Measurements from ENCODE around the gene ANKRD53. TPM values are rescaled to one million over a fixed set of nuclear protein-coding genes. Genes with fewer than 3 reads are reported as not detected.

The ANKRD53 gene
- polyA plus RNA-seq, 5 donors = 1.6 to 4.3 (median 2.5) TPM

DNA sequence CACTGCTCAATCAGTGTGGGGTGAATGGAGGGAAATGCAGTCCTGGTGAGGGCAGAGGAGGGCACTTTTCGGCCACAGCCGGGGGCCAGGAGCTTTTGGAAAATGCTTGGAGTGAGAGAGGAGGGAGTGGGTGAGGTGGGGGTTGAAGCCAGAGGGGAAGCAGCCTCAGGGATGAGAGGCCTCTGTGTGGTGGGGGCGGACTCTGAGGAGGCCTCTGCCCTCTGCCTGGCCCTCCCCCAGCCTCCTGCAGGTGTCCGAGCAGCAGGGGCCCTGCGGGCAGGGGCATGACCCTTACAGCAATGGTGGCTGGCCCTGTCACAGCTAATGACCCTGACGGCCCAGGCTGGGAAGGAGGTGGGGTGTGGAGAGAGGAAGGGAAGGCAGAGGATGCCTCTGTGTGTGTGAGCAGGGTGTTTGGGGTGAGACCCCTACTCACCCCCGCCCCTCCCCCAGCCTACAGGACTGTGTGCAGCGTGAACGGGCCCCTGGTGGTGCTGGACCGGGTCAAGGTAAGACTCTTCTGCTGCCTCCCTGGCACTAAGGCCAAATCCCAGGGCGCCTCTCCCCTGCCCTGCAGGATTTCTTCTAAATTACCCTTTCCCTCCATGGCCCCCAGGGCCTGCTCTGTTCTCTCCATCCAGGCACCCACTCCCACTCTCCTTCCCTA lies 35.1 kb upstream of the ANKRD53 start:
- DNase-seq = no peak

DNA sequence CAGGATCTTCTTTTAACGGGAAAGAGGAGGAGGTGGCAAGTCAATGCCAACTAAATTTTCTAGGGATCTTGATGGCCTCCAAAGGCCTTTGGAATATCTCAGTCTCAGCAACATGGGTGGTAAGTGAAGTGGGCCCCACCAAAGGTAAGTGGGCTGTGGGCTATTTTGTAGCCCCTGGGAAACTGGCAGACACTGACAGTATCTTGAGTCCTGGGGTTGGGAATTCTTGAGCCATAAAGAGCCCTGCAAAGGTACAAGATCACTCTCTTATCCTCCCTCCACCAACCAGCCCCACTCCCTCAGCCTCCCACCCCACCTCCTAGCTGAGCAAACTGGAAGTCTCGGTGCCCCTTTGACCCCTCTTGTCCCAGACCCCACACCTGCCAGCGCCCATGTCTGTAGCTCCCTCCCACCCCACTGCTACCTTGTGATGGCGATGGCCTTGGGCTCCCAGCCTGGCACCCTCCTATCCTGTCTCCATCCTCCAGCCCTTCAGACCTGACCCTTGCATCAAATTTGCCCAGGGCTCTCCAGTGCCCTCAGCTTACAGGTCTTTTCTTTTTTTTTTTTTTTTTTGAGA lies 34.2 kb upstream of the ANKRD53 start:
- no peak for DNase-seq

DNA sequence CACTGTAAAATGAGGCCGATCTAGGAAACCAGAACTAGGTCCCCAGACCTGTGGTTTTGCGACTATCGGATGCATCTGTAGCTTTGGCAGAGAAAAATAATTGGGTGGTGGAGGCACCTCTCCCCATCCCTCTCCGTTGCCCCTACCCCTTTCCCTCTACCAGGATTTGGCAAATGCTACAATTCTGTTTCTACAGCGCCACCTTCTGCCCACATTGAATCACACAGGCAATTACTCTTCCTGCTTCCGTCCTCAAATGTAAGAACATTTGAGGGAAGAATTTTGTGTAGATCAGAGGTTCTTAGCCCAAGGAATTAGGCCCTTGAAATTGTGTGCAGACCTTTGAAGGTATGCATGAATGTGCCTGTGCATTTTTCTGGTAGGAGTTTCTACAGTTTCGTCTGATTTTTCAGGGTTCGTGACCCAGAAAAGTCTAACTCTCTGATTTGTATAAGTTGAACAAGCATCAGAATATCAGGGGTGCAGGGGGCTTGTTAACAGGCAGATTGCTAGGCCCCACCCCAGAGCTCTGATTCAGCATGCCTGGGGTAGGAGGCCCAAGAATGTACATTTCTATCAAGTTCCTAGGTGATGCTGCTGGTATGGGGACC lies 31.5 kb upstream of the ANKRD53 start:
- DNase-seq = peak; percentile 30 to 57

DNA sequence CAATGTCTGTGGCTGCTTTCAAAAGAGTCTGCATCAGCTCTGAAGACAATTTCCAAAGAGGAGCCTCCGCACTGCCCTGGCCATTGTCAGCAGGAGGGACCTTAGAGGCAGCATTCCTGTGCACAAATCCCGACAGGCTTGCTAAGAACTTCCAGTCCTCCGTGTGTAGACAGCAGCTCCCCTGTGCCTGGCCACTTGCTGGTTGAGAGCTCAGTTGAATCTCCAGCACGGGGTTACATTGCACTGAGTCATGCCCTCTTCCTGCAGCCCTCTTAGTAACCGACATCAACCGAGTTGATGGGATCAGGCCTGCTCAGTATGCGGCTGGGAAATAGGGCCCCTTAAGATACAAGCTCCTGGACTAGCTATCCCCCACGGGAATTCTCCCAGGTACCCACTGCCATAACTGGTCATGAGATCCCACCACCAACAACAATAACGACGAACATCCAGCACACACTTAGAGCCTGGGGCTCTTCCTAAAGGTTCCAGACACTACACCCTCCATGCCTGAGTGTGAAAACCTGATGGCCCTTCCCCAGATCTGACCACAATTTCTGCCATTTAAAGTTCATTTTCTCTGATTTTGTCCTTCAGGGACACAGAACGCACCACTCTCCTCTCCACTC lies 30.8 kb upstream of the ANKRD53 start:
- DNase-seq = no peak

DNA sequence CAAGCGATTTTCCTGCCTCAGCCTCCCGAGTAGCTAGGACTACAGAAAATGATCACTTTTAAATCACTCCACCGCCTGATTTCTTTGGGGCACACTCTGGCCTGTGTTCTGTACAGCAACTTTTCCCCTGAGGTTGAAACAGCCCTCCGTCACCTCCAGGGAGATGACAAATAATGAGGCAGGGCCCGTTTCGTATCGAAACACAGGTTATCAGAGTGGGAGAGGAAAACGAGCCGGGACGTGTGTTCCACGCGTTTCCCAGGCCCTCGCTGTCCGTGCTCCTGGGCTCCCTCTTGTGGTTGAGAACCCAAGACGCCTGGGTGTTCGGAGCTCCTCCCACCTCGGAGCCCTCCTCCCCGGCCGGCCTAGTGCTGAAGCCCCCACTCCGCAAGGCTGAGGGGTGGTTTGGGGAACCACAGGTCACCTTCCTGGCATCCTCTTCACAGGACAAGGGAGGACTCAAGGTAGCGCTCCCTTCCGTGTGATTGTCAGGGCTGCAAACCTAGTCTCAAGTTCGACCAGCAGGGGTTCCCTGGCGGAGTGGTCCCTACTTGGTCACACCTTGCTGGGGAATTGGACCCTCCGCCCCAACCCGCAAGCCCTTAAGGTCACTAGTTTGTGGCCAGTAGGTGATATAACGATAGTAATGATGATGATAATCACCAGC lies 30.0 kb upstream of the ANKRD53 start:
- peak; percentile 62 to 74 for DNase-seq

DNA sequence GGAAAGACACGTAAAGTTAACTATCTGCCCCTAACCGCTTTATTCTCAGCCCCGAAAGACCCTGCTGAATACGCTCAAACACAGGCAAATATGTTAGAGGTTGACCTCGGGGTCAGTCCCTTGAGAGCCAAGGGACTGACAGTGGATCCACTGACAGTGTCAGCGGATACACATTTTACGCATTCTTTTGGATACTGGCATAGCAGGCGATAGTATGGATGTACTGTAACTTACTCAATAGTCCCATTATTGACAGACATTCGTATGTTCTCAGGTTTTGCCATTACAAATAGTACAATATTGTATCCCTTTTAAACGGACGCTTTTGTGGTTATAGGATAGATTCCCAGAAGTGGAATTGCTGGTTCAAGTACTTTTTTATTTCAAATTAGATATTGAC lies 29.3 kb upstream of the ANKRD53 start:
- no peak for DNase-seq

DNA sequence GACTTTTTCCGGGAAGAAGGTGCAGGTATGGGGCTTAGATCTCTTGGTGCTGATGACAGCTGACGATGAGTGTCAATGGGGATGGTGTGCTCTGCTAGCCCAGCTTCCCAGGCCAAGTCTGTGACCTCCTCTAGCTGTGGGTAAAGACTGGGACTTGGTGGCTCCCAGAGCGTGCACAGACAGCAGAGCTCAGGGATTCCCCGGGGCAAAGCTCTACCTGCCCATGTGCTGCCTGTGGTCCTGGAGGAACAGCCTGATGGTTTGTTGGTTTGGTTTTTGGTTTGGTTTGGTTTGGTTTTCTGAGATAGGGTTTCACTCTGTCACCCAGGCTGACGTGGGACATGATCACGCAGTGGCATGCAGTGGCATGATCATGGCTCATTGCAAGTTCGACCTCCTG lies 23.5 kb upstream of the ANKRD53 start:
- no peak for DNase-seq

DNA sequence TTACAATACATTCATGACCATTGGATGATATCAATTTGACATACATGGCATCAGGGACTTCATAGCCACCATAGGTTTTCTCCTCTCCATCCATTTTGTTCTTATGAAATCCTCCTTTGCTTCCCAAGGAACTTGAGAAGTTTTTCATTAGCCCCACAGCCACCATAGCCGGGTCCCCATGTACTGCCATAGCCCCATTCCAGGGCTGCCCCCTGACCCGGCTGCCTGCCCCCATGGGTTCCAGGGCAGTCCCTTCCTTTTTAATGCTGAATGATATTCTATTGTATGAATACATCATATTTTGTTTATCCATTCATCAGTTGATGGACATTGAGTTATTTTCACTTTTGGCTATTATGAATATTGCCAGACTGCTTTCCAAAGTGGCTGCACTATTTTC lies 22.3 kb upstream of the ANKRD53 start:
- no peak for DNase-seq

DNA sequence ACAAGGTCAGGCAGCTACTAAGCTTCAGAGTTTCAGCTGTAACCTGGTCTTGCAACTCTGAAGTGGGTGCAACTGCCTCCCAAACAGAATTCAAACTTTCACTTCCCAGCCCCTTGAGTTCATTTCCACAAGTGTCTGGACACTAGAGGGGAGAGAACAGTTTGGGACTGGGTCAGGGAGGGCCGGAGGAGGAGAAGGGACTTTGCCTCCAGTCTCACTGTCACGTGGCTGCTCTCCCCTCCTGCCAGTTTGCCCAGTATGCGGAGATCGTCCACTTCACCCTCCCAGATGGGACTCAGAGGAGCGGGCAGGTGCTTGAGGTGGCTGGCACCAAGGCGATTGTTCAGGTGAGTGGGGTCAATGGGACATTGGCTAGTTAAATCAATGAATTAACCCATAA lies 20.6 kb upstream of the ANKRD53 start:
- no peak for DNase-seq

DNA sequence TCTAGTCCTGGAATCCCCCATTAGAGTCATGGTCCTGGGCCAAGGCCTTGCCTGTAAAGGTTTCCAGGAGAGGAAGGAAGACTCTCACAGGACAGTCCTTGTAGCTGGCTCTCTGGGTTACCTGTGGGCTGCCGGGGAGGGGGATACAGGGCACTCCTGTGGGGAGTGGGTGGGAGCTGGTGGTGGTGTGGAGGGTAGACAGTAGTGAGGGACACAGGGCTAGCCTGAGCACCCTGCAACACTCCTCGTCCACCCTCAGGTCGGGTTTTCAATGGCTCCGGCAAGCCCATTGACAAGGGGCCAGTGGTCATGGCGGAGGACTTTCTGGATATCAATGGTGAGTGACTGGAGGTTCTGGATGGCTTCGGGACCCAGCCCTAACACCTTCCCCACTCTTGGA lies 19.7 kb upstream of the ANKRD53 start:
- DNase-seq = no peak

DNA sequence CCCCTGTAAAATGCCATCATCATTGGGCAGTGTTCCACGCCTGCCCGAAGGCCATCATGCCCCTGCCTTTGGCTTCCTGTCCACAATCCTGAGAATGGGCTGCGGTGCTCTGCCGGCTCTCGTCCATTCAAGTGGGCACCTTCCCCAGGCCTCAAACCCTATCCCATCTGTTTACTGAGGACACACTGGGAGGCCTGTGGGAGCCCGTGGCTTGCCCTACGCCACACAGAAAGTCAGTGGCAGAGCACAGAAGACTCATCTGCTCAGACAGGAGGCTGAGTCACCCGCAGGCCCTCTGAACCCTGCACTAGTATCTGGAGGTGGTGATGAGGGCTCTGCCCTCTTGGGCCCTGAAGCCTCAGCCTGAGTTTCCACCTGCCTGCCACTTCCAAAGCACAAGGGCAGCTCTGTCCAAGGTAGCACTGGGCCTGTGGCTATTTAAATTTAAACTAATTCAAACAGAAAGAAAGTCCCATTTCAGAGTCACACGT lies 19.1 kb upstream of the ANKRD53 start:
- DNase-seq = no peak

DNA sequence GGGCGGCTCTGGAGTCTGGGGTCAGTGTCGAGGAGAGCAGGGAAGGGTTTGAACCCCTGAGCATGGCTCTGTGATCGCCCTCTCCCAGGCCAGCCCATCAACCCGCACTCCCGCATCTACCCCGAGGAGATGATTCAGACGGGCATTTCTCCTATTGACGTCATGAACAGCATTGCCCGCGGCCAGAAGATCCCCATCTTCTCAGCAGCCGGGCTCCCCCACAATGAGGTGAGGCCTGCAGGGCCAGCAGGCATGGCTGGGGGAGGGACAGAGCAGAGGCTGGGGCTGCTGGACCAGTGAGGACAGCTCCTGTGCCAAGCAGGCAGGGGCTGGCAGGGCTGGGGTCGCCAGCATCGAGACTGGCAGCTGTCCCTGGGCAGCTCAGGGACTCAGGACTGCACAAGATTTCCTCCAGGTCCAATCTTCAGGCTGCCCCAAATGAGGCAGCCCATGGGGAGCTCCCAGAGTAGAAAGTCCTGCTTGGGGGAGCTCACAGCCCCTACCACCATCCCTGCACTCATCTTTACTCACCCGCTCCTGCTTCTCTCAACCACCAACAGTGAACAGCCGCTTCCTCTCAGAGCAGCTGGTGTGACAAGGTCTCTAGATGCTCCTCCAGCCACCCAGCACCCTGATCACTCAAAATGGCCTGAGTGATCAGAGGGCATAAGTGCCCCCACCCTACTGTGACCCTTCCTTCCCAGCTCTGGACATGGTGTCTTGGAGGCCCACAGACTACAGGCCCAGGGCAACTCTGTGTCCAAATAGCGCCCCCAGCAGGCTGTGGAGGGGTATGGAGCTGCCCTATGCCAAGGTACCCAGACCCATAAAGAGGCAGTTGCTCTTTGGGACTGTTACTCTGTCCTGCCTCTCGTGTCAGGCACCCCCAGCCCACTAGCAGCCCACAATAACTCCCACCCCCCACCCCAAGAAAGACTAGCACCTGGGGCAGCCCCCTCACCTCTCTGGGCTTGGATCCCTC lies 18.3 kb upstream of the ANKRD53 start:
- no peak for DNase-seq

DNA sequence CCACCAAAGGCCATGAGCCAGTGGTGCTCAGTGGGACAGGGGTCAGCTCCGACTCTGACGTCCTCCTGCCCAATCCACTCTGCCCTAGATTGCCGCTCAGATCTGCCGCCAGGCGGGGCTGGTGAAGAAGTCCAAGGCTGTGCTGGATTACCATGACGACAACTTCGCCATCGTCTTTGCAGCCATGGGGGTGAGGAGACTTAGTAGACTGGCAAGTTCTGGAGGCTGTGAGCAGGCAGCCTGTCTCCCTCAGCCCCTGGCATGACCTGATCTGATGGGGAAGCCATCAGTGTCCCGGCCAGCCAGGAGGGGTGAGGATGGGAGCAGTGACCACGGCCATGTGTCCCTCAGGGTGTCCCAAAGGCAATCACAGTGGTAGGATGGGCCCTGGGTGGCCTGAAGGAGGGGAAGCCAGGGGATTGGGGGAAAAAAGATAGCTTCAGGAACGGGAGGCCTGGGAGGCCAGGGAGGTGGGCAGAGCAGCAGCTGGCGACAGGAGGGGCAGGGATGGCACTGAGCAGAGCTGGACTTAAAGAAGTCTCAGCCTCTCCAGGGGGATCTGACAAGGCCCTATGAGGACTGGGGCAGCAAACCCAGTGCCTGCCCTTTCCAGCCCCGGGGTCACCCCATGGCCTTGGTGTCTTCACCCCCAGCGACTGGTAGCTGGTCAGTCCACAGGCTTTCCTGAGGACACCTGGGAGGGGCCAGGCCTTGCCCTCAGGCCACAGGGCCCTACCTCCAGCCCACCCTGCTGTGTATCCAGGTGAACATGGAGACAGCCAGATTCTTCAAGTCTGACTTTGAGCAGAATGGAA lies 17.4 kb upstream of the ANKRD53 start:
- DNase-seq = no peak

DNA sequence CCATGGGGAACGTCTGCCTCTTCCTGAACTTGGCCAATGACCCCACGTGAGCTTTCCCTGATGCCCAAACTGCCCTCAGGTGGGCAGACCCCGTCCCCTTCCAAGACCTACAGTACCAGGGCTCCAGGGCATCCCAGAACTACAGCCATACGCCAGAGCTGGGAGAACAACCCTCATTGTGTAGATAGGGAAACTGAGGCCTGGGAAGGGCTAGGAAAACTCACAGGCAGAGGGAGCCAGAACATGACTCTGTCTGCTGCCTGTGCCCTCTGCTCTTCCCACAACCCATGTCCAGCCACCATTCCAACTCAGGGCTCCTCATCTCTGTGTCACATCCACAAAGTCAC lies 16.8 kb upstream of the ANKRD53 start:
- no peak for DNase-seq

DNA sequence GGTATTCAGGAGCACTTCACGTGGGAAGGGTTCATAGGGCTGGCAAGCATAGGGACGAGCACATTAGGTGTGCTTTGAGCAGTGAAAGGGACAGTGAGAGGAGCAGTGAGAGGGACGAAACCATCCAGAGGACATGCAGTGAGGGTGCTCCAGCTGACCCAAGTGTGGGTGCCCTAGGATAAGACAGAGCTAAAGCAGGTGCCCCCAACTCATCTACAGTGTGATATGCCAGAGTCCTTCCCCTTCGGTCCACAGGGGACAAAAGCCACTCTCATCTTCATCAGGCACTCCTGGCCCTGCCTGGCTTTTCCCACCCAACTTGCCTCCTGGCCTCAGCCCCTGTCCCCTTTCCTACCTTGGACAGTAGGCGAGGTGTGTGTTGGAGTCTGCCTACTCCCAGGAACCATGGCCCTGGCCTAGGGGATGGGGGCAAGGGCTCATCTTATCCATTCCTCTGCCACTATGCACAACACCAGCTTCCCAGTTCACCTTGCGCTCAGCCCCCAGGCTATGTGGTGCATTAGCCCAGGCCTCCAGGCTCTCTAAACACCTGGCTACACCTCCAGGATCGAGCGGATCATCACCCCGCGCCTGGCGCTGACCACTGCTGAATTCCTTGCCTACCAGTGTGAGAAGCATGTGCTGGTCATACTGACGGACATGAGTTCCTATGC lies 16.1 kb upstream of the ANKRD53 start:
- no peak for DNase-seq

DNA sequence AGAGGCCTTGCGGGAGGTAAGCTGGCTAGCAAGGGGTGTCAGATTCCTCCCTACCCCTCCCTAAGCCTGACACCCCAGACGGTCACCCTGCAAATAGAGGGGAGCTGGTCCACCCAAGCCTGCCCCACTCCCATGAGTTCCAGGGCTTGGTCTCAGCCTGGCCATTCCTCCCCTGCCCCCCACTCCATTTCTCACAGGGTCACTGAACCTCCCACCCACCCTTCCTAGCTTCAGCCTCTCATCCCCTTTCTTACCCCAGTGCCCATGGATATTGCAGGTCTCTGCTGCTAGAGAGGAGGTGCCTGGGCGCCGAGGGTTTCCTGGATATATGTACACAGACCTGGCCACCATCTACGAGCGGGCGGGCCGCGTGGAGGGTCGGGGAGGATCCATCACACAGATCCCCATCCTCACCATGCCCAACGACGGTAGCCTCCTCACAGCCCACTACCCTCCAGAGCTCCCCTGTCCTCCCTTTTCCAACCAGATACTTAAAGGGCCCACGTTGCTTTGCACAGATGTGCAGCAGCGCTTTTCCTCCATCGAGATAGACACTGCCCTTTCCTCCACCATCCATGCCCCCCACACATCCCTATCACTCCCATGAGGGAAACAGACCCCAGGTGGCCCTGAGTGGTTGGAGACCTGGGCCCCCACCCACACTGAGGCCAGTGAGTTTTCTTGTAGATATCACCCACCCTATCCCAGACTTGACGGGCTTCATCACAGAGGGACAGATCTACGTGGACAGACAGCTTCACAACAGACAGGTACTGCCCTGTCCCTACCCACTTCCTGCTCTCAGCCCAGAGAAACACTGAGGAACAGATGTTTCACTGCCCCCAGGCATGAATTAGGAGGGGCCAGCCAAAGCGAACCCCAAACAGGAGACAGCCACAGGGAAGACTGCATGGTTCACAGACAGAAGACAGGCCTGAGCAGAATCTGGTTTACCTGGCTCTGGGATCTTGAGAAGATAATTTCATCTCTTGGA lies 15.2 kb upstream of the ANKRD53 start:
- no peak for DNase-seq

DNA sequence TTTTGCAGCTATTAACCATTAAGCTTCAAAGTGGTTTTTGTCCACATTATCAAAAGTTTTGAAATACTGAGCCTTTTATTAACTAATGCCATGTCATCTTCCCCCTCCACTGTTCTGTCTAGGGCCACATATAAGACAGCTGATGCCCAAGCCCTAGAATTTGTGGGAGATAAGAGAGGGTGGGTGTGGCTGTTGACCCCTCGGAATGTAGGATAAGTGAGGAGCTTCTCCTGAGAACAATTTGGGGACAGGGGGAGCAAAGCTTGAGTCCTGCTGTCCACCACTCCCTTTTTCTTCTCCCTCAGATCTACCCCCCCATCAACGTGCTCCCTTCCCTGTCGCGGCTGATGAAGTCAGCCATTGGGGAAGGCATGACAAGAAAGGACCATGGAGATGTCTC lies 14.3 kb upstream of the ANKRD53 start:
- no peak for DNase-seq

DNA sequence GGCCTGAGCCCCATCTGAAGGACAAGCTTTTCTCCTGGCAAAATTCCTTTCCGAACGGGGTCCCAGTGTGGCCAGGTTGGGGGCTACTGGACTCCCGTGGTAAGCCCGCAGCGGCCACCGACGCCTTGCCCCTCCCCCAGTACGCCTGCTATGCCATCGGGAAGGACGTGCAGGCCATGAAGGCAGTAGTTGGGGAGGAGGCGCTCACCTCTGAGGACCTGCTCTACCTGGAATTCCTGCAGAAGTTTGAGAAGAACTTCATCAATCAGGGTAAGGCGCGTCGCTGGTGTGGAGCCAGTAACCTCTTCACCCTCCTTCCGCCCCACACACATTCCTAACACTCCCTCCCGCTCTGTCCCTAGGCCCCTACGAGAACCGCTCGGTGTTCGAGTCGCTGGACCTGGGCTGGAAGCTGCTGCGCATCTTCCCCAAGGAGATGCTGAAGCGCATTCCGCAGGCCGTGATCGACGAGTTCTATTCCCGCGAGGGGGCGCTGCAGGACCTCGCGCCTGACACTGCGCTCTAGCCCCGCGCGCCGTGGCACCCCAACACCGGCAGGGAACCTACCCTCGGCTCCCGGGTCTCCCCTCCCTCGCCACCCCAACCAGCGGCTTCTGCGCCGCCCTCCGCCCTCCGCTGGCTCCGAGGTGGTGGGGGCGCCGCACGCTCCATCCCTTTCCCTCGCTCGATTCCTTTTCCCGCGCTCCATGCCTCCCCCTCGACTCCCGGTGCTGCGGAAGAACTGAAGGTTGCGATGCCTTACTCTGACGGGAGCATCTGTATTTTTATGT lies 13.6 kb upstream of the ANKRD53 start:
- peak in 1 of 2 donors; percentile 48 for DNase-seq

Measured in right lung (tissue), 5 donors.